Stimulated activated CD4-positive, alpha-beta T cell treated with anti-CD3 and anti-CD28 coated beads, Interleukin-1b, Interleukin-23, amount 100 ng/mL, for 1 hour (primary cell): ENCODE measurements around the gene KRT74.

ENCODE experiments used
- DNase-seq, 2 donors: peaks; one replicate each; pipeline ENCODE4 v3.0.0-alpha.2; 2020; ENCODE audit warnings: low read depth in 2 of 2

The KRT74 gene

DNA sequence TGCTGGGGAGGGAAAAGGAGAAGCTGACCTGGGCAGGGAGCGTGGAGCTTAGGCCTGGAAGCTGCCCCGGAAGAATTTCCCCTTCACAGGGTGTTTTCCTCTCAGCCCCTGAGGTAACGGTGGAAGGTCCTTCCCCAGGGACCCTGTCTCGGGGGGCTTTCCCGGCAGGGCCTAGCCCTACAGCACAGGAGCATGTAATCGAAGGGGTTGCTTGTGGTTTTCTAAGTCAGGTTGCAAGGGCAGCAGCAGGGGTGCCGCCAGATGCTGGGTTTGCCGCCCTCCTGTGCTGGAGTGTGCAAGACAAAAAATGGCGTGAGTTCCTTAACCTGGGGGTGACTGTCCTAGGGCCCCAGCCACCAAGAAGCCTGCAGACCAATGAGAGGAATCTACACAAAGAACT lies 1.6 kb upstream of the KRT74 start:
- no peak for DNase-seq

DNA sequence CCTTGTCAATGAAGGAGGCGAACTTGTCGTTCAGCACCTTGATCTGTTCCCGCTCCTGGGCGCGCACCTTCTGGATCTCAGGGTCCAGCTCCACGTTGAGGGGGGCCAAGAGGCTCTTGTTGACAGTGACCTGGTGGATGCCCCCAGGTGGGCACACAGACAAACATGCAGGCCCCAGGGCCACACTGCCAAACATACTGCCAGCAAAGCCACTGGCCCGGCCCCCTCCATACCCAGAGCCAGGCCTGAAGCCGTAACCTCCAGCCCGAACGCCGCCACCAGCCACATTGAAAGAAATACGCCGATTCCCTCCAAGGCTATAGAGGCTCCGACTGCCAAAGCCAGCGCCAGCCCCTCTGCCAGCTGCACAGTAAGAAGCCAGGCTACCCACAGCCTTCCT lies 337 bp downstream of the KRT74 start:
- DNase-seq: no peak

DNA sequence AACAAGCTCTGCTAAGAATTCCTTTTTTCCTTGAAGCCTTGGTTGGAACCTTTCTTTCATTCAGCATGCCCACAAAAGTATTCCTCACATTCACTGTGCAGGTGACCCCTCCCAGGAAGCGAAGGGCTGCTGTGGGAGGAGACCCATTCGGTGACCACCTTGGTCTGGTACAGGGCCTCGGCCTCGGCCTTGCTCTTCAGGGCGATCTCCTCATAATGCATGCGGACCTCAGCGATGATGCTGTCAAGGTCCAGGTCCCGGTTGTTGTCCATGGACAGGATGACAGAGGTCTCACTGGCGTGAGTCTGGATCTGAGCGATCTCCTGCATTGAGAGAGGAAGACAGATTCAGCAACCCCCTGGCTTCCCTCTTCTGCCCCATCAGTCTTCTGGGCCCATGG lies 3.1 kb downstream of the KRT74 start:
- no peak for DNase-seq

- no peak for DNase-seq
Observed at GRCh38 chr12:52568111-52568510, 5.5 kb downstream of the KRT74 start.

GRCh38 chr12:52566847-52567291 lies 6.8 kb downstream of the KRT74 start:
- no peak for DNase-seq

DNA sequence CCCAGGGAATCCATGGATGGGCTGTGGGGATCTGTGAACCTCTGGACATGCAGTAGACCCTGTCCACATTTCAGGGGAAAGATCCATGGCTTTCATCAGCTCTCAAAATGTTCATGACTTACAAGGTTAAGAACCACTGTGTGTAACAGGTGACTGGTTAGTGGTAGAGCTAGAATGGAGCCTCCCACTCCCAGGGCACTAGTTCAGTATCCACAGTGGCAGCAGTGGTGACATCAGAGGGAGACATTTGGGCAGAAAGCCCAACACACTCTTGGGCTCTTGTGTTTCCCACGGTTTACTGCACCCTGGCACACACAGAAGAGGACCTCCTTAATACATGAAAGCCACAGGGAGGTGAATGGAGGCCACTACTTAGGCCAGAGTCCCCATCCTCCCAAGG lies 9.1 kb downstream of the KRT74 start:
- DNase-seq: no peak

DNA sequence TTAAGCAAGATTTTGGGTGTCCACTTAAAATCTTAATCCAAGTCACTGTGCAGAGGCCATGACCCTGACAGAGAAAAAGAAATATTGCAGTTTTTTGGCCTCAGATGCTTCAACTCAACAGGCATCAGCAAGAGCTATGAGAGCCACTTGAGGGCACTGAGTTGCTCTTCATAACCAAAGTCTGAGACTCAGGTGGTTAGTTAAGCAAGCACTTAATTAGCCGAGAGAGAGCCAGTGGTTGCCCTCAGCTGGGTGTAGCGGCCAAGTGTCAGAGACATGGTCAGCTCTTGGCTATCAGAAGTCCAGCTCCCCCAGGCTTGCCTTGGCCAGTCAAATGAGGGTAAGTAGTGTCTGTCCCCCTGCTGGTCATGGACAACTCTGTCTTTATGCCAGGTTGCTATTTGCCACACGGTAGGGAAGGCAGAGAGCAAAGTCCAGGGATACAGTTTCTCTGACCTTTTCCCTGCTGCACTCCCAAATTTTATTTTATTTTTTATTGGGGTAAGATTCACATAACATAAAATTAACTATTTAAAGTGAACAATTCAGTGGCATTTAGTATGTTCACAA lies 11.7 kb downstream of the KRT74 start:
- DNase-seq: no peak

- DNase-seq: no peak
Observed at GRCh38 chr12:52559979-52560378, 13.7 kb downstream of the KRT74 start.

DNA sequence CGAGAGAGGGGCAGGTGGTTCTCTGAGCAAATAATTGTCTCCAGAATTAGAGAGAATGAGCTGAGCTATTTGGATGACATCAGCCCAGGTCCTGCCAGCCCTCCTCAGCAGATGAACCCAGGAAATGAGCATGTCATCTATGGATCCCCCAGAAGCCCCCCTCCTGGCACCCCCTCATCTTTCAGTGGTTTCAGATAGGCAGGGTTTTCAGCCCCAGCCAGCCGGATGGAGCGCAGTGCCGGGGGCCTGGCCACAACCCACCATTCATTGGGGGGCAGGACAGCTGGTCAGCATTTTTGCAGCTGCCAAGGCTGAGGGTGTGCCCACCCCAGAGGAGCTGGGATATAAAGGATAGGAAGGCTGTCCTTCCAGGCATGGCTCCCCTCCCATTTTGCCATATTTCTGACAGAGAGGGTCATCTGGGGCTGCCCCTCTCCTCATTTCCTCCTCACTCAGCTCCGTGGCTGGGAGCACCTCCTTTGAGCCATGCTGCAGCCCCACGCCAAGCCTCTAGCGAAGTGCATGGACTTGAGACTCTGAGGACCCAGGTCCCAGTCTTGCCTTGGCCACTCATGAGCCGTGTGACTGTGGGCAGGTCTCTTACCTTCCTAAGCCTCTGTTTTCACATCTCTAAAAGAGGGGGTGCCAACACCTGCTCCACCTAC lies 14.7 kb downstream of the KRT74 start:
- no peak for DNase-seq

DNA sequence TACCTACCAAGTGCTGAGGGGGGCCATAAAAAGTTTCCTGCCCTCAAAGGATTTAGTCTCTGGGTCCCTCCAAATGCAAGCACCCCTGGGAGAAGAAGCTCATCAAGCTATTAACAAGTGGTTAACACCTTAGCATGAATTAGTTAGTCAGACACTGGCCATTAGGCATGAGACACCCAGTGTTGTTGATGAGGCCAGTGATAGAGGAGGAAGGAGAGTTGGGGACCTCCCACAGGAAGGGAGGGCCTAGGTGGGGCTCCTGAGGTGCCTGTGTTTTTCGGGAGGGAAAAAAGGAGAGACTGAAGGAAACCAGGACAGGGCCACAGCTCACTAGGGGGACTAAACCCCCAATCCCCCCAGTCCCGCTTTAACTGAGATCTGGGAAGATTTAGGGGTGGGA lies 16.2 kb downstream of the KRT74 start:
- no peak for DNase-seq

GRCh38 chr12:52555577-52555976 lies 18.1 kb downstream of the KRT74 start:
- DNase-seq: no peak

DNA sequence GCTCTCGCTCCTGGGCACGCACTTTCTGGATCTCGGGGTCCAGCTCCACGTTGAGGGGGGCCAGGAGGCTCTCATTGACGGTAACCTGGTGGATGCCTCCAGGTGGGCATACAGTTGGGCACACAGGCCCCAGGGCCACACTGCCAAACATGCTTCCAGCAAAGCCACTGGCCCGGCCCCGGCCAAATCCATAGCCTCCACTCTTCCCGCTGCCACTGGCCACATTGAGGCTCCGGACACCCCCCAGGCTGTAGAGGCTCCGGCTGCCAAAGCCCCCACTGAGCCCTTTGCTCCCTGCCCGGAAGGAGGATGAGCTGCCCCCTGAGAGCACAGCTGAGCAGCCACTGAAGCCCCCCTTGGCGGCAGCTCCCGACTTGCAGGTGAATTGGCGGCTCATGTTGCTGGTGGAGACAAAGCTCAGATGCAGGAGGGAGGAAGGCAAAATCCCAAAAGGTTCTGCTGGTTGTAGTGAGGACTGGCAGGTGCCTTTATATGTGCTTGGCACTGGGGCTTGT lies 20.9 kb downstream of the KRT74 start, which contains the start of gene KRT71:
TSS of gene KRT71 (minus strand) at position 465 of the 515 bp plus-strand sequence. CDS start at position 397, 68 bp downstream.
- DNase-seq: no peak

GRCh38 chr12:52552055-52552454 lies 21.6 kb downstream of the KRT74 start:
- DNase-seq: no peak

DNA sequence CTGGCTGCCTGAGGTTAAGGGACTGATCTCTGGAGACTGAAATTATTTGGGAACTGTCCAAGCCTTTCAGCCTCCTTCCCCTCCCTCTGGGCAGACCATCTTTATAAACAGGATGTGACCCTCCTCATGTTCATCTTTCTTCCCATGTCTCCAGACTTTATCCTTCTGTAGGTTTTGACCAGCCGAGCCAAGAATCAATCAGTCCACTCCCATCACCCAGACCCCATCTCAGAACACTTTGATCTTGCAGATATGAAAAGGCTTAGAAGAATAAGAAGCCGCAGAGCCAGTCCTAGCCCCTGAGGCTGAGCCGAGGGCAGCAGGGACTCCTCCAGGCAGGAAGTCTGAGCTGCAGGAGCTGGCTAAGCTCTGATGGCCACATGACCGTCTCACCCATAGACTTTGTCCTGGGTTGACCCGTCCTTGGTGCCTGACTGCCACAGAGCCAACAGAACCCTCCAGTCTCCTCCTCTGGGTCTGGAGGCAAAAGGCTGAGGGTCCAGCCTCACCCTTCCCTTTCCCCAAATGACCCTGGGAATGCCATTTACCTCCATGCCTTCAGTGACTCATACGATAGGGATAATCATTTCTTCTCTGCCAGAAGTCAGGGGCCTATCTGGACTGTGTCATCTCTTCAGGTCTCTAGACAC lies 22.3 kb downstream of the KRT74 start:
- no peak for DNase-seq

DNA sequence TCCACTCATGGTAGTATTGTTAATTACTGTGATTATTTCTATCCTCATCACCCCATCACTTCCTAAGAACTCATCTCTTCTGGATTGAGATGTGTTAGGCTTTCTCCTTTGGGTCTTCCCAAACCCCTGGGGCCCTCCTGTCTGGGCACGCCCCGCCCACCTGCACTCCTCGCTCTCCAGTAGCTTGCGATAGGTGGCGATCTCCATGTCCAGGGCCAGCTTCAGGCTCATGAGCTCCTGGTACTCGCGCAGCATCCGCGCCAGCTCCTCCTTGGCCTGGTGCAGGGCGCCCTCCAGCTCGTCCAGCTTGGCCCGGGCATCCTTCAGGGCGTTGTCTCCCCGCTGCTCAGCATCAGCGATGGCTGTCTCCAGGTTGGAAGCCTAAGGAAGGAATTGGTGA lies 27.5 kb downstream of the KRT74 start:
- DNase-seq: no peak

GRCh38 chr12:52543985-52544883 lies 29.4 kb downstream of the KRT74 start:
- DNase-seq: no peak

GRCh38 chr12:52542785-52543318 lies 30.8 kb downstream of the KRT74 start:
- no peak for DNase-seq

DNA sequence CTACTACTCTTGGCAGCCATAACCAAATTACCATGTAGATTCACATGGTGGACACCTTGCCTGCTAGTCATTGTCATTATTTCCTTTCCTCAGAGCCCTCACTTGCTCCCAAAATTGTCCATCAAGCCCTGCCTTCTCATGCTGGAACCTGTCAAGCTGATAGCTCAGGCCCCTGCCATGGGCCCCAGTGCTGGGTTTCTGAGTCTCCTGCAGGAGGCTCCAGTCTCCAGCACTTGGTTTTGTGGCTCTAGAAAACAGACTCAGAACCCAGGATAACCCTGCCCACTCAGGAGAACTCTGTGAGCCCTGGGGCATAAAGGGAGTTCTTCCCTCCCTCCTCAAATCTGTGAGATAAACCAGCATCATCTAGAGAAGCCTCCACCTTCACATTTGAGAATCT lies 31.5 kb downstream of the KRT74 start:
- DNase-seq: no peak

DNA sequence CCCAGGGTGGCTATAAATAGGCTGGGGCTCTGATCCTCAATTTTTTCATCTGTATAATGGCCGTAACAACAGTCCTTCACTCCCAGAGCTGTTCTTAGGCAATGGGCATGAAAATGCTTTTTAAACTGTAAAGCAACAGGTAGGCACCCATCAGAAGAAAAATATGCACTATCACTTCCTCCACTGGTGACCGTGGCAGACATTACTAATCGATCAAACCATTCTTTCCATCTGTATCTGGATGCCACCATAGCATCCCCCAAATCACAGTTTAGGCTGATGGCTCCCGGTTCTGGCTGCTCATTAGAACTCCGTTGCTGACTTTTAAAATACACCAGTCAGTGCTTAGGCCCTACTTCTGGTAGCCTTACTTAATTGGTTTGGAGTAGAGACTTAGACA lies 31.9 kb downstream of the KRT74 start:
- DNase-seq: no peak

GRCh38 chr12:52540531-52540930 lies 33.1 kb downstream of the KRT74 start:
- no peak for DNase-seq

- DNase-seq: no peak
Observed at GRCh38 chr12:52539821-52540173, 33.8 kb downstream of the KRT74 start.
